H7 (cell line): ENCODE measurements around the gene TBX15. TPM values are rescaled to one million over a fixed set of nuclear protein-coding genes. Genes with fewer than 3 reads are reported as not detected.

Experiments used
- DNase-seq: peaks from one replicate; pipeline ENCODE4 v3.0.0; 2012
- H3K27me3 ChIP-seq: 2 replicates; pipeline ENCODE4 v1.6.0; 2011; ENCODE audit warnings: mild to moderate bottlenecking, low read length; ENCODE audit not compliant: control insufficient read depth, insufficient read depth
- H3K36me3 ChIP-seq: replicated peaks from 2 replicates; pipeline ENCODE4 v1.5.1; 2011; ENCODE audit warnings: low read length; ENCODE audit not compliant: control insufficient read depth, insufficient read depth
- H3K4me3 ChIP-seq: 2 replicates; pipeline ENCODE4 v1.5.1; 2011; ENCODE audit warnings: low read depth, mild to moderate bottlenecking, control low read depth, low read length, moderate library complexity; ENCODE audit not compliant: insufficient read depth
- total RNA-seq: library from RNA; depleted of rRNA; stranded (reverse); fragments of >200 nt; shearing (Covaris generic); gene quantifications from 2 replicates; pipeline ENCODE4 v1.2.3, GENCODE V29; 2014; rRNA removed

TBX15 gene
- total RNA-seq, 1 experiment from 2014 or later: 13.8 TPM

DNA sequence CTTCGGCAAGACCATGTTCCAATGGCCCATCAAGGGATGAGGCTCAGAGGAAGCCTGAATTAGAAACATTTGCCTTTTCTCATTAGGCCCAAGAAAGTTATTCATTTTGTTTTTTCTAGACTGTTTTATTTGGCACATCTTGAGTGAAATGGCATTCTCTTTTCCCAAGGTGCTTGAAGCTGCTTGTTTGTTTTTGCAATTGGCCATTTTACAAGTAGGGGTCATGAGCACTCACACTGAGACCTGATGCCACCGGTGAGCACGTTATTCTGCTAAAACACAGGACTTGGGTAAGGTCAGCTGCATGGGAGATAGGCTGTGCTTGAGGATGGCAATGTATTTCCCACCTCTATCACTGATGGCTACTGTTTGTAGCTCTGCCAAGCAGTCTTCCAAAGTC lies 128.1 kb downstream of the TBX15 start:
- Histone ChIP-seq H3K4me3 (no peak overlapping the region), H3K36me3 (no peaks in the 10 kb centered on the region), H3K27me3 (no peaks in the 10 kb centered on the region)
- no peak for DNase-seq

DNA sequence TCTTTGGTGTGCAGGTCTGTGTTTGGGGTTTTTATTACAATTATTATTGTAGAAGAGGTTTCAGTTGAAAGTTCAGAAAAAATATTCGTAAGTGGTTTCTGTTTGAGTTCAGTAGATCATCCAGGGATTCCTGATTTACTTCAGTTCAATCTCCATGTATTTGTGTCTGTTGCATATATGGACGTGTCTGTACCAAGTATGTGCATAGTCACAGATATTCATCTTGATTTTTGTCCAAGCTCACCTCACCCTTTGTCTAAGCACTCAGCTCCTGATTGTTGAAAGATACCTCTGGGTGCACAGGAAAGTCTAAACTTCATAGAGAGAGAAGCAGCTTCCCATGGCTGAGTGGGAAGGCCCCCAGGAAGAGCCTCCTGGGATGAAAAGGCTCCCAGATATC lies 141.7 kb downstream of the TBX15 start:
- no peaks in the 10 kb centered on the region for H3K36me3 ChIP-seq
- no peak for DNase-seq
- H3K27me3 ChIP-seq: no peaks in the 10 kb centered on the region; the same call in 1 of the 2 replicates
- H3K4me3 ChIP-seq: no peak overlapping the region

DNA sequence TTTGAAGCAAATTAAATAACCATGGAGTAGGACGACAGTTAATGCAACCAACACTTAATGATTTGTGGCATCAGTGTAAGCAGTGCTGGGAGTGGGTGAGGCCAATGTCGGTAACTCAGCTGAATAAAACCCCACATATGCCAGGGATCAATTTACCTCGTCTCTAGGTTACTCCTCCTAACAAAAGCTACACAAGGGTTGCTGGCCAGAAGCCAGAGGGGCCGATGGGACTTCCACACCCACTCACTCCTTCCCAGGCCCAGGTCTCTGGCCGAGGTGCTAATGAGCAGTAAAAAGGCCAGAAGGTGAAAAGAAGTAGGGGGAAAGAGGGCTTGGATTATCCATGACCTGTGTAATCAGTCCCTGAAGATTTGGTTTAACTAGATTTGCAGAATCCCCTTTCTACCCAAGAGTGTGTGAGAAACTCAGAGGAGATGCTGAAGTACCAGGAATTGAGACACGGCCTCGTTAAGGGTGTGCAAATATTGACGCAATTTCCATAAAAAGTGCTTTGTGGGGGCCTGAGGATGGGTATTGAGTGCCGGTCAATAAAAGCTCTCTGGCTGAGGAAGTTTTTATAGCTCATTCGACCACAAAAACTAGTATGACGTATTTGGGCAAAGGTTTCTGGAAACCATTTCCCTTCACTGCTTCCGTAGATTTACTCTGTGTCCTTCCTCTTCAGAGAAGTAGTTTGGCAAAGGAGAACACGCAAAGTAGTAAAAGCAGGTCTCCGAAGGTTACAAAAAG lies 145.5 kb downstream of the TBX15 start:
- DNase-seq: no peak
- H3K4me3 ChIP-seq: no peak overlapping the region

DNA sequence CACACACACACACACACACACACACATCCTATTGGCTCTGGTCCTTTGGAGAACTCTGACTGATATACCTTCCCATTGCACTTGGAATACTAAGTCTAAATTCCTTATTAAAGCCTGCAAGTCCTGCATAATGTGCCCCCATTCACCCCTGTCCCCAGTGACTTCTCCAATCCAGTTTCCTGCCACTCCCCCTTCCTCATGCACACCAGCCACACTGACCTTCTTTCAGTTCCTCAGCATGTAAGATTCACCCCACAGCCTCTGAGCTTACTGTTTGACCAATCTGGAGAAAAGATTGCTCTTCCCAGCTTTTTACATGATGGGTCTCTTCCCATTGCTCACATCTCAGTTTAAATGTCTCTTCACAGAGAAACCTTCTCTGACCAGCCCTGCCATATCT lies 146.6 kb downstream of the TBX15 start:
- Histone ChIP-seq H3K4me3 (no peak overlapping the region), H3K27me3 (no peaks in the 10 kb centered on the region), H3K36me3 (no peaks in the 10 kb centered on the region)
- no peak for DNase-seq

More for the DNA sequence above, 145.5 kb downstream of the TBX15 start:
- H3K27me3 ChIP-seq: no peaks in the 10 kb centered on the region
- no peaks in the 10 kb centered on the region for H3K36me3 ChIP-seq

Other genes starting within 250 kb of the TBX15 start
- 19.2 and 25.0 TPM in 2 replicates for gene WARS2, start 152.3 kb upstream of the TBX15 start, total RNA-seq